Measurements from ENCODE around the gene NKD1.

Gene NKD1

GRCh38 chr16:50525262-50525661, 22.9 kb upstream of the NKD1 start:
- no peak for ATAC-seq (replicated peaks; ENCODE audit: extremely low read depth, poor library complexity, severe bottlenecking)
- H3K27ac Mint-ChIP-seq (ENCODE audit: low read depth) = no peak overlapping the region

DNA sequence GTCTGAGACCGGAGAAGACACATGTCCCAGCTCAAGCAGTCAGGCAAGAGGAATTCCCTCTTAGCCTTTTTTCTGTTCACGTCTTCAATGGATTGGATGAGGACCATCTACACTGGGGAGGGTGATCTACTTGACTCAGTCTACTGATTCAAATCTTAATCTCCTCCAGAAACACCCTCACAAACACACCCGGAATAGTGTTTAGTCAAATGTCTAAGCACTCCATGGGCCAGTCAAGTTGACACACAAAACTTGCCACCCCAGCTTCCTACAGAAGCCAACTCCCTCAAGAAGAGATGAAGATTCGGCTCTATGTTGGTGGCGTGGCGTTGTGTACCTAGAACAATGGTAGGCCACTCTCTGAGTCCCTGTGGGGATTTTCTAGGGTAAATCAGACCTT, 22.5 kb upstream of the NKD1 start:
- peaks cover 59% of the 10 kb centered on the region for H3K27me3 Mint-ChIP-seq
- H3K9me3 Mint-ChIP-seq = peaks cover 7% of the 10 kb centered on the region
- DNase-seq (ENCODE audit: low spot score in 2 of 2) (no peak), ATAC-seq (replicated peaks; ENCODE audit: extremely low read depth, poor library complexity, severe bottlenecking) (no peak)
- H3K36me3 Mint-ChIP-seq (ENCODE audit: insufficient read depth) = no peaks in the 10 kb centered on the region
- H3K27ac Mint-ChIP-seq (ENCODE audit: low read depth) = no peak overlapping the region
- no peaks in the 10 kb centered on the region for H3K4me1 Mint-ChIP-seq
- H3K4me3 Mint-ChIP-seq = no peak overlapping the region

More at GRCh38 chr16:50525262-50525661, 22.9 kb upstream of the NKD1 start:
- Mint-ChIP-seq H3K4me1 (no peaks in the 10 kb centered on the region), H3K27me3 (peaks cover 62% of the 10 kb centered on the region), H3K36me3 (ENCODE audit: insufficient read depth) (no peaks in the 10 kb centered on the region), H3K9me3 (peaks cover 7% of the 10 kb centered on the region), H3K4me3 (no peak overlapping the region)
- DNase-seq (ENCODE audit: low spot score in 2 of 2) = no peak

- no peak overlapping the region for H3K4me3 Mint-ChIP-seq
- peaks cover 7% of the 10 kb centered on the region for H3K9me3 Mint-ChIP-seq
- DNase-seq (ENCODE audit: low spot score in 2 of 2) (no peak), ATAC-seq (replicated peaks; ENCODE audit: extremely low read depth, poor library complexity, severe bottlenecking) (no peak)
- no peaks in the 10 kb centered on the region for H3K4me1 Mint-ChIP-seq
- peaks cover 53% of the 10 kb centered on the region for H3K27me3 Mint-ChIP-seq
- no peak overlapping the region for H3K27ac Mint-ChIP-seq (ENCODE audit: low read depth)
- no peaks in the 10 kb centered on the region for H3K36me3 Mint-ChIP-seq (ENCODE audit: insufficient read depth)
Measured at GRCh38 chr16:50526249-50526648, 21.9 kb upstream of the NKD1 start.

- peaks cover 7% of the 10 kb centered on the region for H3K9me3 Mint-ChIP-seq
- DNase-seq (ENCODE audit: low spot score in 2 of 2) (no peak), ATAC-seq (replicated peaks; ENCODE audit: extremely low read depth, poor library complexity, severe bottlenecking) (no peak)
- H3K4me1 Mint-ChIP-seq = no peaks in the 10 kb centered on the region
- H3K4me3 Mint-ChIP-seq = no peak overlapping the region
- H3K27ac Mint-ChIP-seq (ENCODE audit: low read depth) = no peak overlapping the region
- peaks cover 48% of the 10 kb centered on the region for H3K27me3 Mint-ChIP-seq
- H3K36me3 Mint-ChIP-seq (ENCODE audit: insufficient read depth) = no peaks in the 10 kb centered on the region
Measured at GRCh38 chr16:50526796-50527195, 21.4 kb upstream of the NKD1 start.

GRCh38 chr16:50528820-50529219, 19.4 kb upstream of the NKD1 start:
- Mint-ChIP-seq H3K4me1 (no peaks in the 10 kb centered on the region), H3K4me3 (no peak overlapping the region), H3K36me3 (ENCODE audit: insufficient read depth) (no peaks in the 10 kb centered on the region), H3K27ac (ENCODE audit: low read depth) (no peak overlapping the region), H3K27me3 (peaks cover 33% of the 10 kb centered on the region), H3K9me3 (peaks cover 7% of the 10 kb centered on the region)
- no peak for ATAC-seq (replicated peaks; ENCODE audit: extremely low read depth, poor library complexity, severe bottlenecking)
- DNase-seq (ENCODE audit: low spot score in 2 of 2) = no peak

DNA sequence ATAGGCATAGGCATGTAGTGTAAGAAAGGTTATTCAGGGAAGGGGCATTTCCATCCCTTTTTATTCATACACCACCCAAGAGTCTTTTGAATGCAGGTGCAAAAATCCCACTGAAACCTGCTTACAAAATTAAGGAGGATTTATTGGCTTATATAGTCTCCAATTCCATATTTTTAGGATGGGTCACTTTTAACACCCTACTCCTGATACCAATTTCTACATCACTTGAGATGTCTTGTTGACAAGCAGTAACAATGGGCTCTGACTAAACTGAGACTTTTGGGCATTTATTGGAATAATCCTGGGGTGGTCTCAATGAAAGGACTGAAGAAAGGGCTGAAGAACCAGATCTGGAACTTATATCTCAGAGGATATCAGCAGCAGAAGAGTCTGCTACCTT, 18.9 kb upstream of the NKD1 start:
- no peaks in the 10 kb centered on the region for H3K4me1 Mint-ChIP-seq
- no peak overlapping the region for H3K4me3 Mint-ChIP-seq
- H3K27ac Mint-ChIP-seq (ENCODE audit: low read depth) = no peak overlapping the region
- no peak for DNase-seq (ENCODE audit: low spot score in 2 of 2)
- H3K9me3 Mint-ChIP-seq = peaks cover 7% of the 10 kb centered on the region
- no peak for ATAC-seq (replicated peaks; ENCODE audit: extremely low read depth, poor library complexity, severe bottlenecking)
- no peaks in the 10 kb centered on the region for H3K36me3 Mint-ChIP-seq (ENCODE audit: insufficient read depth)
- H3K27me3 Mint-ChIP-seq = peaks cover 31% of the 10 kb centered on the region

GRCh38 chr16:50530277-50531236, 17.6 kb upstream of the NKD1 start:
- ATAC-seq (replicated peaks; ENCODE audit: extremely low read depth, poor library complexity, severe bottlenecking) (no peak), DNase-seq (ENCODE audit: low spot score in 2 of 2) (no peak)
- no peaks in the 10 kb centered on the region for H3K36me3 Mint-ChIP-seq (ENCODE audit: insufficient read depth)
- no peak overlapping the region for H3K4me3 Mint-ChIP-seq
- H3K27ac Mint-ChIP-seq (ENCODE audit: low read depth) = no peak overlapping the region
- peaks cover 32% of the 10 kb centered on the region for H3K27me3 Mint-ChIP-seq
- H3K4me1 Mint-ChIP-seq = no peaks in the 10 kb centered on the region
- peaks cover 7% of the 10 kb centered on the region for H3K9me3 Mint-ChIP-seq

- no peak overlapping the region for H3K27ac Mint-ChIP-seq (ENCODE audit: low read depth)
- no peaks in the 10 kb centered on the region for H3K4me1 Mint-ChIP-seq
- H3K9me3 Mint-ChIP-seq = peaks cover 7% of the 10 kb centered on the region
- no peak overlapping the region for H3K4me3 Mint-ChIP-seq
- no peaks in the 10 kb centered on the region for H3K36me3 Mint-ChIP-seq (ENCODE audit: insufficient read depth)
- no peak for ATAC-seq (replicated peaks; ENCODE audit: extremely low read depth, poor library complexity, severe bottlenecking)
- H3K27me3 Mint-ChIP-seq = peaks cover 32% of the 10 kb centered on the region
- DNase-seq (ENCODE audit: low spot score in 2 of 2) = no peak
Measured at GRCh38 chr16:50531359-50531758, 16.8 kb upstream of the NKD1 start.

DNA sequence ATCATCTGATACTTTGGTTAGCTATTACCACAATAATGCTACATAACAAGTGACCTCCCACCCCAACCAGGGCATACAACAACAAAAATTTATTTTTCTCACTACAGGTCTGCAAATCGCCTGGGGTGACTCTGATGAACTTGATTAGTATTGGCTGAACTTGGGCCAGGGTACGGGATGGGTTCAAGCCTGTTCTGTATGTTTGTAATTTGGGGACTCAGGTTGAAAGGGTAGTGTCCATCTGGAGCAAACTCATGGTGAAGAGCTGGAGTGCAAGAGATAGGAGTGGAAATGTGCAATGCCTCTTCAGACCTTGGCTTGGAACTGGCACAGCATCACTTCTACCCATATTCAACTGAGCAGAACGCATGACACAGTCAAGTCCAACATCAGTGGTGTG, 16.3 kb upstream of the NKD1 start:
- DNase-seq (ENCODE audit: low spot score in 2 of 2) (no peak), ATAC-seq (replicated peaks; ENCODE audit: extremely low read depth, poor library complexity, severe bottlenecking) (no peak)
- Mint-ChIP-seq H3K9me3 (peaks cover 7% of the 10 kb centered on the region), H3K27ac (ENCODE audit: low read depth) (no peak overlapping the region), H3K4me3 (no peak overlapping the region), H3K4me1 (no peaks in the 10 kb centered on the region), H3K27me3 (peaks cover 27% of the 10 kb centered on the region), H3K36me3 (ENCODE audit: insufficient read depth) (no peaks in the 10 kb centered on the region)

GRCh38 chr16:50532576-50532975, 15.6 kb upstream of the NKD1 start:
- H3K9me3 Mint-ChIP-seq = peaks cover 7% of the 10 kb centered on the region
- H3K27me3 Mint-ChIP-seq = peaks cover 22% of the 10 kb centered on the region
- H3K27ac Mint-ChIP-seq (ENCODE audit: low read depth) = no peak overlapping the region
- no peak overlapping the region for H3K4me3 Mint-ChIP-seq
- ATAC-seq (replicated peaks; ENCODE audit: extremely low read depth, poor library complexity, severe bottlenecking) (no peak), DNase-seq (ENCODE audit: low spot score in 2 of 2) (no peak)
- no peaks in the 10 kb centered on the region for H3K36me3 Mint-ChIP-seq (ENCODE audit: insufficient read depth)
- no peaks in the 10 kb centered on the region for H3K4me1 Mint-ChIP-seq

DNA sequence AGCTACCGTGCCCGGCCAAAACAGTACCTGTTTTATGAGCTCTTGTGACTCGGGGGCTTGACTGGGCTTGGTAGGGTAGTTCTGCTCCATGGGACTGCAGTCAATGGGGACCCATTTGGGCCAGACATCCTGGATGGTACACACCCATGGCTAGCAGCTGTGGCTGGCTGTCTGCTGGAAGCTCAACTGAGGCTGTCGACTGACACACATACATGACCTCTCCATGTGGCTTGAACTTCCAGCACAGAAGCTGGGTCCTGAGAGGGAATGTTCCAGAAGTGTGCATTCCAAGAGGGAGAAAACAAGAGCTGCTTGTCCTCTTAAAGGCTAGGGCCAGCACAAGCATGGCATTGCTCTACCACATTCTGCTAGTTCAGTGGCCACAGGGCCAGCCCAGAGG, 14.9 kb upstream of the NKD1 start:
- no peak overlapping the region for H3K4me3 Mint-ChIP-seq
- peaks cover 7% of the 10 kb centered on the region for H3K9me3 Mint-ChIP-seq
- H3K4me1 Mint-ChIP-seq = no peaks in the 10 kb centered on the region
- ATAC-seq (replicated peaks; ENCODE audit: extremely low read depth, poor library complexity, severe bottlenecking) (no peak), DNase-seq (ENCODE audit: low spot score in 2 of 2) (no peak)
- peaks cover 2% of the 10 kb centered on the region for H3K36me3 Mint-ChIP-seq (ENCODE audit: insufficient read depth)
- peaks cover 18% of the 10 kb centered on the region for H3K27me3 Mint-ChIP-seq
- H3K27ac Mint-ChIP-seq (ENCODE audit: low read depth) = no peak overlapping the region

- H3K4me3 Mint-ChIP-seq = no peak overlapping the region
- ATAC-seq (replicated peaks; ENCODE audit: extremely low read depth, poor library complexity, severe bottlenecking) = no peak
Measured at GRCh38 chr16:50534091-50534490, 14.1 kb upstream of the NKD1 start.

DNA sequence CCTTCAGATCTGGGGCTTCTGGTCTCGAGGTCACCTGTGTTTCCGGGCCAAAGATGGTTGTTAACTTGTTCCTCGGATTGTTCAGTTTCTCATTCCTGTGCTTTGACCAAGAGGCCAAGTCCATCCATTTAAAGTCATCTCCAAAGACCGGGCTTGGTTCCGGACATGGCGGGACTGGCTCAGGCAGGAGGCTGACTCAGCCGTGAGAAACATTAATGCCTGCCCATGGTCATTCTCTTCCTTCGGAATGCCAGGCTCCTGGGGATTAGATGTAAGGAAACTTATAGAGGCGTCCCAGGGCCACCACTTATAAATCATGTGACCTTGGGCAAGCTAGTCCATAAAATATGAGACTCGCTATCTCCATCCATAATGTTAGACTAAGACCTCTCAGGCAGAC, 13.6 kb upstream of the NKD1 start:
- Mint-ChIP-seq H3K36me3 (ENCODE audit: insufficient read depth) (peaks cover 2% of the 10 kb centered on the region), H3K4me3 (no peak overlapping the region), H3K9me3 (no peaks in the 10 kb centered on the region), H3K27ac (ENCODE audit: low read depth) (no peak overlapping the region), H3K4me1 (no peaks in the 10 kb centered on the region), H3K27me3 (peaks cover 21% of the 10 kb centered on the region)
- ATAC-seq (replicated peaks; ENCODE audit: extremely low read depth, poor library complexity, severe bottlenecking) (no peak), DNase-seq (ENCODE audit: low spot score in 2 of 2) (no peak)

More at GRCh38 chr16:50534091-50534490, 14.1 kb upstream of the NKD1 start:
- Mint-ChIP-seq H3K27me3 (peaks cover 16% of the 10 kb centered on the region), H3K4me1 (no peaks in the 10 kb centered on the region), H3K36me3 (ENCODE audit: insufficient read depth) (peaks cover 2% of the 10 kb centered on the region), H3K27ac (ENCODE audit: low read depth) (no peak overlapping the region), H3K9me3 (peaks cover 4% of the 10 kb centered on the region)
- DNase-seq (ENCODE audit: low spot score in 2 of 2) = no peak

All from central memory CD8-positive, alpha-beta T cell (primary cell).